Testis (tissue), 2 donors: ENCODE results near the gene SMARCAD1.

Experiments
- CTCF ChIP-seq, 3 experiments: fragments of 450-650 bp in 2 of 3; fragments of 200-600 bp in 1 of 3; sonication (generic) in 1 of 3; IDR thresholded peaks; one replicate each; pipeline ENCODE4 v1.5.1; 2016 to 2019; ENCODE audit warnings: antibody characterized with exemption in 3 of 3, mild to moderate bottlenecking in 2 of 3, moderate library complexity in 1 of 3
- POLR2A ChIP-seq: fragments of 450-650 bp; IDR thresholded peaks from one replicate; pipeline ENCODE4 v1.6.1; 2017; ENCODE audit warnings: antibody characterized with exemption, mild to moderate bottlenecking, moderate library complexity

GRCh38 chr4:94228493-94229216 lies 21.0 kb downstream of the SMARCAD1 start:
- TF ChIP-seq CTCF (IDR thresholded peaks at IDR 0.05) (no peak), POLR2A (no peak)
